Lung (tissue), 12 donors: ENCODE results near the gene RALGAPA2. TPM values are rescaled to one million over a fixed set of nuclear protein-coding genes. Genes with fewer than 3 reads are reported as not detected.

Source experiments
- ATAC-seq: fragments of 200-7000 bp; cut with Tn5 transposase; one replicate; pipeline ENCODE4 v1.9.1; 2020; ENCODE audit warnings: moderate number of reproducible peaks; ENCODE audit not compliant: insufficient read depth, low FRiP score
- DNase-seq, 3 donors: peaks; one replicate each; pipeline ENCODE4 v3.0.0-alpha.2; 2013 to 2017
- H3K27ac ChIP-seq, 2 donors: one replicate each; pipeline ENCODE4 v1.5.1; 2013; ENCODE audit warnings: mild to moderate bottlenecking in 2 of 2, moderate library complexity in 2 of 2, control low read depth in 1 of 2, inconsistent platforms in 1 of 2, low read depth in 1 of 2, low read length in 1 of 2
- H3K27me3 ChIP-seq, 3 donors: one replicate each; pipeline ENCODE4 v1.5.1; 2013; ENCODE audit warnings: low read length in 2 of 3; ENCODE audit not compliant: control insufficient read depth in 3 of 3, insufficient read depth in 3 of 3
- H3K36me3 ChIP-seq, 4 donors: one replicate each; pipeline ENCODE4 v1.5.1; 2013; ENCODE audit warnings: low read length in 4 of 4, mild to moderate bottlenecking in 1 of 4, moderate library complexity in 1 of 4; ENCODE audit not compliant: control insufficient read depth in 4 of 4, insufficient read depth in 4 of 4
- H3K4me1 ChIP-seq, 5 donors: one replicate each; pipeline ENCODE4 v1.5.1; 2013; ENCODE audit warnings: low read length in 5 of 5, mild to moderate bottlenecking in 2 of 5, moderate library complexity in 1 of 5; ENCODE audit not compliant: control insufficient read depth in 5 of 5, insufficient read depth in 5 of 5
- H3K4me3 ChIP-seq: one replicate; pipeline ENCODE4 v1.5.1; 2013; ENCODE audit warnings: mild to moderate bottlenecking, control low read depth, moderate library complexity
- H3K9ac ChIP-seq, 2 donors: one replicate each; pipeline ENCODE4 v1.5.1; 2013; ENCODE audit warnings: low read length in 2 of 2, control low read depth in 1 of 2; ENCODE audit not compliant: insufficient read depth in 1 of 2
- H3K9me3 ChIP-seq, 4 donors: one replicate each; pipeline ENCODE4 v1.5.1; 2013; ENCODE audit warnings: low read length in 3 of 4, mild to moderate bottlenecking in 1 of 4, moderate library complexity in 1 of 4; ENCODE audit not compliant: control insufficient read depth in 4 of 4, insufficient read depth in 3 of 4
- WGBS, 2 donors: extraction: QIAGEN DNeasy Blood & Tissue Kit; methylation state at CpG; one replicate each; pipeline ENCODE4 v1.1.7; 2013; 5-methylcytosine and 5-hydroxymethylcytosine counted together
- polyA plus RNA-seq, 2 donors: library from polyadenylated mRNA; stranded (reverse); fragments of 200-250 nt; gene quantifications; one replicate each; pipeline ENCODE4 v1.2.1, GENCODE V29; 2013
- total RNA-seq, 2 donors: library from RNA; depleted of rRNA in 1 of 2; stranded (reverse); fragments of >200 nt in 1 of 2; gene quantifications; one replicate each; pipeline ENCODE4 v1.2.1, GENCODE V29; 2014 to 2021
- TF ChIP-seq, protein P1 (sequence below): IDR thresholded peaks from 2 replicates; pipeline ENCODE4 v1.5.1; 2012; ENCODE audit warnings: mild to moderate bottlenecking; ENCODE audit errors: control extremely low read depth, extremely low read depth
- donor health status: control.
- donor health status: control.
- donor health status: Bipolar disorder and iron deficiency.
- donor health status: healthy.
- donor health status: DM: yes; HTN: yes; CAD: no.

The RALGAPA2 gene
- total and polyA plus RNA-seq, 4 donors: 12.1 to 83.4 (median 55.6) TPM

DNA sequence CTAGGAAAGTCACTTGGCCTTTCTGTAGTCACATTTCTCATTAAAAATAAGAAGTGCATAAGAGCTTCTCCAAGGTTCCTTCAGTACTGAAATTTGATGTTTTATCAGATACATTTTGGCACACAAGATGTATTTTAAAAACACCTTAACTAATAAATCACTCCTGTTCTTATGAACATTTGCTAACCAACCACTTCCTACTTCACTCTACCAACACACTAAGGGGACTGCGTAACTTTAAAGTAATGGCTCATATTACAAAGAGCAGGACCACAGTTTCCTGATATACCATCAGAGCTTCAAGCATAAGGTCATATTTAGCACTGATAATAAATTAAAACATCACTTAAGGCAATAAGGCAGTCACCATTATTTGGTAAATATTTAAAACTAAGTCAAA is 104.4 kb downstream of the RALGAPA2 start:
- Histone ChIP-seq H3K36me3 (peaks cover 0 to 12% (median 12%) of the 10 kb centered on the region in 4 donors), H3K4me3 (no peak overlapping the region), H3K27me3 (no peaks in the 10 kb centered on the region), H3K9me3 (no peaks in the 10 kb centered on the region), H3K27ac (no peak overlapping the region), H3K4me1 (peaks cover 0 to 27% (median 4%) of the 10 kb centered on the region in 5 donors), H3K9ac (no peak overlapping the region)
- TF ChIP-seq, protein P1, sequence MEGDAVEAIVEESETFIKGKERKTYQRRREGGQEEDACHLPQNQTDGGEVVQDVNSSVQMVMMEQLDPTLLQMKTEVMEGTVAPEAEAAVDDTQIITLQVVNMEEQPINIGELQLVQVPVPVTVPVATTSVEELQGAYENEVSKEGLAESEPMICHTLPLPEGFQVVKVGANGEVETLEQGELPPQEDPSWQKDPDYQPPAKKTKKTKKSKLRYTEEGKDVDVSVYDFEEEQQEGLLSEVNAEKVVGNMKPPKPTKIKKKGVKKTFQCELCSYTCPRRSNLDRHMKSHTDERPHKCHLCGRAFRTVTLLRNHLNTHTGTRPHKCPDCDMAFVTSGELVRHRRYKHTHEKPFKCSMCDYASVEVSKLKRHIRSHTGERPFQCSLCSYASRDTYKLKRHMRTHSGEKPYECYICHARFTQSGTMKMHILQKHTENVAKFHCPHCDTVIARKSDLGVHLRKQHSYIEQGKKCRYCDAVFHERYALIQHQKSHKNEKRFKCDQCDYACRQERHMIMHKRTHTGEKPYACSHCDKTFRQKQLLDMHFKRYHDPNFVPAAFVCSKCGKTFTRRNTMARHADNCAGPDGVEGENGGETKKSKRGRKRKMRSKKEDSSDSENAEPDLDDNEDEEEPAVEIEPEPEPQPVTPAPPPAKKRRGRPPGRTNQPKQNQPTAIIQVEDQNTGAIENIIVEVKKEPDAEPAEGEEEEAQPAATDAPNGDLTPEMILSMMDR: no peak
- WGBS, 2 donors: 71 to 86% methylated on average over 1 of the region's 1 CpG
- no peak for DNase-seq
- no peak for ATAC-seq

DNA sequence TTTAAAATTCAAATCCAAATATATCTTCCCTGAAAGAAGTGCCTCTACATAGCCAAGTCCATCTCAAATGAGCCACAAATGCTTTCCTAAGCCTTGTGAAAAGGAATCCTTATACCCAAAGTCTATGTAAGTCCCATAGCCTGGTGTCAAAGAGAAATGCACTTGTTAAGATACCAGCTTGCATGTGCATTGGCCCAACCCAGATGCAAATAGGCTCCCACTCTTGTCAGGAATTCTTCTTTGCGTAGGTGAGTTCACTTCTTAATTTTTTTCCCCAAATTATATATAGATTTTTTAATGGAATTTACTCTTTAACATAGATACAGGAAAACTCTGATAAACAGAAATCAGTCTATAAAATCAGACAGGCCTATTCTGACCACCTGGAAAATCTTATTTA is 105.6 kb downstream of the RALGAPA2 start:
- TF ChIP-seq, protein P1: no peak
- ATAC-seq (no peak), DNase-seq (no peak)
- 99 to 100% methylated on average over 1 of the region's 1 CpG for WGBS, 2 donors
- Histone ChIP-seq H3K4me3 (no peak overlapping the region), H3K4me1 (peaks cover 0 to 22% (median 3%) of the 10 kb centered on the region in 5 donors), H3K9me3 (no peaks in the 10 kb centered on the region), H3K9ac (no peak overlapping the region), H3K27me3 (no peaks in the 10 kb centered on the region), H3K36me3 (peaks cover 0 to 12% (median 10%) of the 10 kb centered on the region in 4 donors), H3K27ac (no peak overlapping the region)

DNA sequence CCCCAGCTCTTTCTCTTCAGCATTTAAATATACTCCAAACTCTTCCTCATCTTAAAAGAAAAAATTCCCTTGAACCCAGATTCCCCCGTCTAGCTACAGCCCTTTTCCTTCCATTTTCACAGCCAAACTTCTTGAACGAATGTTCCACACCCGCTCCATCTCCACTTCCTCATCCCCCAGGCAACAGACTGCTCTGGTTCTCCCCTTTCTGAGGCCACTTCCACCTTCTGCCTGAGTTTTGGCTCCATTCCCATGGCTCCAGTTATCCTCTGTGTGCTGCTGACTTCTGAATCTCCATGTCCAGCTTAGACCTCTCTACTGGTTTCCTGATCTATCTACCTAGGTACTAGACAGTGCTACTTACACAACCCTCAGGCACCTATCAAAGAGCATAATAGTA is 106.4 kb downstream of the RALGAPA2 start:
- TF ChIP-seq, protein P1: no peak
- no peak for ATAC-seq
- peaks cover 0 to 12% (median 11%) of the 10 kb centered on the region in 4 donors for H3K36me3 ChIP-seq

DNA sequence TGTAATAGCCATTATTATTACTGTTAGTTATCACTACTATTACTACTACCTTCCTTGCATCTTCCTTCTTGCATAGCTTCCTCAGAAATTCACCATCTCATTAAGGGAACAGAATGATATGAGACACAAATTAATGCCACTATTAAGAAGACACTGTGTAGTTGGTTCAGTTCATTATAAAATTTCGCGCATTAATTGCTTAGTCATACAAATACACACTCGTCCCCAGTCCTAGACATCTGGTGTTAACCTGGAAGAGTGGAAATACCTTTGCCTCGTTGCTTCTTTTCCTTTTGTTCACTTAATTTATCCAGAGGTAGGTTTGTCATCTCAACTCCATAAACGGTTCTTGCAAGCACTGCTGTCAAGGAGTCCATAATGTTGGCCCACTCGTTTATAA is 107.5 kb downstream of the RALGAPA2 start:
- no peak overlapping the region for H3K27ac ChIP-seq
- no peak for ATAC-seq
- whole genome bisulfite sequencing, 2 donors: 91 to 97% methylated on average over 6 of the region's 6 CpGs

More for the DNA sequence above, 106.4 kb downstream of the RALGAPA2 start:
- no peak overlapping the region for H3K4me3 ChIP-seq
- H3K27ac ChIP-seq: no peak overlapping the region
- no peak overlapping the region for H3K9ac ChIP-seq
- peak in 1 of 3 donors; percentile 13 for DNase-seq
- H3K4me1 ChIP-seq: peaks cover 0 to 14% (median 3%) of the 10 kb centered on the region in 5 donors
- no peaks in the 10 kb centered on the region for H3K27me3 ChIP-seq
- 26 to 55% methylated on average over 3 of the region's 3 CpGs for WGBS, 2 donors
- no peaks in the 10 kb centered on the region for H3K9me3 ChIP-seq

More for the DNA sequence above, 107.5 kb downstream of the RALGAPA2 start:
- H3K4me3 ChIP-seq: no peak overlapping the region
- no peak overlapping the region for H3K9ac ChIP-seq
- TF ChIP-seq, protein P1: no peak
- peaks cover 0 to 5% (median 0%) of the 10 kb centered on the region in 5 donors for H3K4me1 ChIP-seq
- peaks cover 2 to 15% (median 10%) of the 10 kb centered on the region in 4 donors for H3K36me3 ChIP-seq
- H3K9me3 ChIP-seq: no peaks in the 10 kb centered on the region
- H3K27me3 ChIP-seq: no peaks in the 10 kb centered on the region
- DNase-seq: no peak
